GM12873 (cell line): ENCODE measurements around the gene WDR54.

ENCODE experiments used
- TF ChIP-seq, protein P1 (sequence below): IDR thresholded peaks from 2 replicates; pipeline ENCODE4 v1.5.1; 2012; ENCODE audit warnings: low read depth, mild to moderate bottlenecking, moderate library complexity, low read length, control low read depth; ENCODE audit not compliant: insufficient read depth; ENCODE audit errors: missing control alignments

Gene WDR54

DNA sequence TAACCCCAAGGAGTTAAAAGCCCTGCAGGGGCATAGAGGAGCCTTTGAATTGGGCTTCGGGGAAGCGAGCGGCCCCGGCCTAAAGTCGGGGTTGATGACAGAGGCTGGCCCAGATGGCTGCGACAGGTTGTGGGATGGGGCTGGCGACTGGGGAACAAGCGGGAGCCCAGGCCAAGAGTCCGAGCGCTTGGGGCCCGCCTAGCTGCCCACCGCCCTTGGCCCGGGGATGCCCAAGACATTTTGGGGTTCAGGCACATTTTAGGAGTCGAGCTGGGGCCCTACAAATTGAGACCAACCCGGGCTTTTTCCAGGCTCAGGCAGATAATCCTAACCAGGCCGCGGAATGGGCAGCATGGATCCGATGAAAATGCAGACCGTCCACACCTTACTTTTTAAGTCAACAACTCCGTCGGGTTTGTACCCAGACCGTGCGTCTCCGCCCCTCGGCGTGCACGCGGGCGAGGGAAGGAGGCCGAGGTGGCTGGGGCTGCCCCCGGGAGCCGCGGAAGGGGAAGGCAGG lies 19.7 kb downstream of the WDR54 start:
- TF ChIP-seq, protein P1, sequence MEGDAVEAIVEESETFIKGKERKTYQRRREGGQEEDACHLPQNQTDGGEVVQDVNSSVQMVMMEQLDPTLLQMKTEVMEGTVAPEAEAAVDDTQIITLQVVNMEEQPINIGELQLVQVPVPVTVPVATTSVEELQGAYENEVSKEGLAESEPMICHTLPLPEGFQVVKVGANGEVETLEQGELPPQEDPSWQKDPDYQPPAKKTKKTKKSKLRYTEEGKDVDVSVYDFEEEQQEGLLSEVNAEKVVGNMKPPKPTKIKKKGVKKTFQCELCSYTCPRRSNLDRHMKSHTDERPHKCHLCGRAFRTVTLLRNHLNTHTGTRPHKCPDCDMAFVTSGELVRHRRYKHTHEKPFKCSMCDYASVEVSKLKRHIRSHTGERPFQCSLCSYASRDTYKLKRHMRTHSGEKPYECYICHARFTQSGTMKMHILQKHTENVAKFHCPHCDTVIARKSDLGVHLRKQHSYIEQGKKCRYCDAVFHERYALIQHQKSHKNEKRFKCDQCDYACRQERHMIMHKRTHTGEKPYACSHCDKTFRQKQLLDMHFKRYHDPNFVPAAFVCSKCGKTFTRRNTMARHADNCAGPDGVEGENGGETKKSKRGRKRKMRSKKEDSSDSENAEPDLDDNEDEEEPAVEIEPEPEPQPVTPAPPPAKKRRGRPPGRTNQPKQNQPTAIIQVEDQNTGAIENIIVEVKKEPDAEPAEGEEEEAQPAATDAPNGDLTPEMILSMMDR, result no peak

DNA sequence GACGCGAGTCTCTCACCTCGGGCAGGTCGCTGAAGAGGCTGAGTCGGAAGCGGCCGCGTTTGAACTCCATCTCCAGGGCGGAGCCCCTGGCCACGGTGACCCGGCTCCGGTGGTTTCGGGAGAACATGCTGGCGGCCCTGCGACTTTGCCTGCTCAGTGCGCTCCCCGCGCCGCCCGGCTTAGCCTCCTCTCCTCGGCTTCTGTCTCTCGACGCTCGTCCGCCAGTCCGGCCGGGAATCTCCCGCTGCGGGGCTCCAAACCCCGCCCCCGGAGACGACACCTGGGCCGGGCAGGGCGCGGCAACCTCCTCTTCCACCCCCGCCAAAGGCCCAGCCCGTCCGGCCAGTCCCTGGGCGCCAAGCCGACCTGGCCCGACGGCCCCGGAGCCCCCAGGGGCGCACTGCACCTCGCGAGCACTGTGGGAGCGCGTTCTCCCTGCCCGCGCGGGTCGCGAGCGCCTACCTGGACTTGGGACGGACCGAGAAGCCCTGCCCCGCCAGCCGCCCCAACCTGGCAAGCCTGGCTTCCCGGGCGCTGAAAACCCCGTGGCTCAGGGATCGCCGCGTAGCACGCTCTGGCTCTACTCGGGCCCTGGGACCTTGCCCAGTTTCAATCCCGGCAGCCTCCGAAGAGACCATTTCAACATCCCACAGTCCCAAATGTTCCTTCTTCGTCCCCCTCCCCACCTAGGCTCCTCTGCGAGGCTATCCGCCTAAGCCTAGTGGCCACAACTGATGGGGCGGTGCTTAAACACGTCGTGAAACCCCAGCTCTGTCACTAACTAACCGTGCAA lies 20.4 kb downstream of the WDR54 start, which contains the start of gene RTKN:
Gene RTKN, minus strand, starts transcription at position 248 of the 793 bp plus-strand sequence. Its CDS starts 121 bp downstream, at position 127.
- TF ChIP-seq, protein P1, result no peak

DNA sequence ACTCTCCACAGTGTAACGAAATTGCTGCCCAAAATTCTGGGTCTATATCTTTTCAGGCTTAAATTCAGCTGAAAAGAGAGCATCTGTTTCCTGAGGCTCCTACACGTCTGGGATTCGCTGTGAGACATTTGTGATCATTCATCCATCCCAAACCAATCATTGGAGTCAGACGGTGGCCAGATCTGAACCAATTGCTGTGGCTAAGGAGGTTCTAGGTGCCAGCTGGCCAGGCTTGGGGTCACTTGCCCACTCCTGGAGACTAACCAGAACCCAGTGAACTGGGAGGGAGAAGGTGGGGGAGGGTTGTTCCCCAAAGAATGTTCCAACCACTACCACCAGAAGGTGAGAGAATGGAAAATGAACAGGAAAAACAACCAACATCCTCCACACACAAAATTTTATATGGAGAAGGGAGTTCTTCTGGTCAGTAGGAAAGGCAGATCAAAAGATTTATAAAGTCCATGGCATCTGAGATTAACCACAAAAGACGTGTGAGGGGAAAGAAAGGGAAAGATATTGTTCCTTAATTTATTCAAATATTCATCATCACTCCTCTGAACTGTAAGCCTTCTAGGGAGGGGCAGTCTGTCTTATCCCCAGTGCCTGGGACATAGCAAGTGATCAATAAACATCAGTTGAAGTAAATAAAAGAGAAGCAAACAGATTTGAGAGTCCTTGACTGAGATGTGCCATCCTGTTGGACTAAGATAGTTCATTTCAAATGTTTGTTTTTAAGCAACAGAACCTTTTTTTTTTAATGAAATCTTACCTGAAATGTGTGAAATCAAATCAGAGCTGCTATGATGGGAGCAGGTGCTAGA lies 23.2 kb downstream of the WDR54 start:
- TF ChIP-seq, protein P1, result no peak

DNA sequence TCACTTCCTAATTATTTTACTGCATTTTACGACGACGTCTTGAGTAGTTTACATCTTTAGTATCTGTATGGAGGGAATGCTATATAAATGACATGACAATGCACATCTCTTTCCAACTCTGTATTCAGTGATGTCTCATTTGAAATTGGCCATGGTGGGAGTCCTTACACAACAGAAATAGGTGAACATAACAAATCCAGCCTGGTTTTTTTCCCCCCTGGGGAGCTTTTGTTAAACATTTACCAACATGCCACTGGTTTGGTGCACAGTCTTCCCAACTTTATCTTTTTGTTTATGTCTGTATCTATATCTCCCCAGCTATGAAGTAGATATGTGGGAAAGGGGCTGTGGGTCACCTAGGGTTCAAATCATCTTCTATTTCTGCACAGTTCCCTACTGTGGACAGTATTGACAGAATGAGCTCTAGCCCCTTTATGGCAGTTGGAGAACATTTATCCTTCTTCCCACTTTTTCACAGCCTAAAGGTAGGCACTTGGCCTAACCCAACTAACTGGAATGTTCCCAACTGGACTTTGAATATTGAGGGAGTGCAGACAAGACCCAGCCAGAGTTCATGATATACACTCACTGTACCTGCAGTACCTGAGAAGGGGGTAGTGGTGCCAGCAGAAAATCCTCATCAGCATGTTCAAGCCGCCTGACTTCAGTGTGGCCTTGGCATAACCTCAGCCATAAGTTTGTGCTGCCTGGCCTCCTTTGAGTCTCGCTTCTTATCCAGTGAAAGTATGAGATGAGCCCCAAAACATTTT lies 25.9 kb downstream of the WDR54 start:
- TF ChIP-seq, protein P1, result no peak

DNA sequence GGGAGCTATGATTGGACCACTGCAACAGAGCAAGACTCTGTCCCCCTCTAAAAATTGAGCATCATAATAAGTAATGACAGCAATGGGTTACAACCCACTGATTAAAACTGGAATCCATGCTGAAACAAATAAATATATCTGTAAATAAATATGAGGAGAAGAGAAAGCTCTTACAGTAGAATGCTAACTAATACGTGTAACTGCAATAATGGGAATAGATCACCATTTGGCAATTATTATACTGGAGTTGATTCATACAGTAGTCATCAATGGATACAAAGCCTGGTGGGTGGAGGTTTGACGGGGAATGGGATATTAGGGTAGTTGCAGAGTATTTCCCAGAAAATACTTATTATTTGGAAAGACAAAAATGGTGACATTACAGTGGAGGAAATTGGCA lies 27.2 kb downstream of the WDR54 start:
- TF ChIP-seq, protein P1, result no peak

DNA sequence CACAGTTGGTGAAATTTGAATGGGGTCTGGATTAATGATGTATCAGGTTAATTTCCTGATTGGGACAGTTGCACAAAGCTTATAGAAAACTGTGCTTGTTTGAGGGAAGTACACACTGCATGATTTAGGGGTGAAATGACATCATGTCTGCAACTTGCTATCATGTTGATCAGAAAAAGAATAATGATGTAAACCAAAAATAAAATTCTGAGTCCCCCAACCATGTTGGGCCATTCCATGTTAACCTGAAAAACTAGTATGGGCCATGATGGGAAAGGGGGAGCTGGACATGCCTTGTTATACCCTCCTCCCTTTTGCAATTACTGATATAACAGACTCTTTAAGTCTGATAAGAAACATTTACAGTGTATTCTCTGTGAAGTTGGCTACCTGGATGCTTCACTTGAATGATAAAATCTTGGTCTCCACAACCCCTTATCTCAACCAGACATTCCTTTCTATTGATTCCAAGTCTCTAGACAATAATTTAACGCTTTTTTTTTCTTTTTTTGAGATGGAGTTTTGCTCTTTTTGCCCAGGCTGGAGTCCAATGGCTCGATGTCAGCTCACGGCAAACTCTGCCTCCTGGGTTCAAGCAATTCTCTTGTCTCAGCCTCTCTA lies 29.1 kb downstream of the WDR54 start:
- TF ChIP-seq, protein P1, result no peak
